KOPT-K1 (cell line): ENCODE results near the gene CSNK2A1.

Source experiments
- H3K27ac ChIP-seq: fragments of 200-600 bp; sonication (generic); 2 replicates; pipeline ENCODE4 v1.5.1; 2016; ENCODE audit warnings: antibody characterized with exemption, mild to moderate bottlenecking, low read depth, low read length; ENCODE audit not compliant: poor library complexity, severe bottlenecking
- H3K36me3 ChIP-seq: fragments of 200-600 bp; sonication (generic); 2 replicates; pipeline ENCODE4 v1.5.1; 2017; ENCODE audit warnings: antibody characterized with exemption, mild to moderate bottlenecking, low read length, moderate library complexity; ENCODE audit not compliant: insufficient read depth
- H3K9me3 ChIP-seq: fragments of 200-600 bp; sonication (generic); 2 replicates; pipeline ENCODE4 v1.5.1; 2017; ENCODE audit warnings: antibody characterized with exemption, low read length, mild to moderate bottlenecking; ENCODE audit not compliant: insufficient read depth, poor library complexity, severe bottlenecking

Gene CSNK2A1

GRCh38 chr20:573414-574296 is 30.1 kb upstream of the CSNK2A1 start:
- no peaks in the 10 kb centered on the region for H3K36me3 ChIP-seq
- H3K27ac ChIP-seq, result no peak overlapping the region
- no peaks in the 10 kb centered on the region for H3K9me3 ChIP-seq

- H3K27ac ChIP-seq, result no peak overlapping the region
- H3K9me3 ChIP-seq, result no peaks in the 10 kb centered on the region
- no peaks in the 10 kb centered on the region for H3K36me3 ChIP-seq
Observed at GRCh38 chr20:572727-573126, 29.1 kb upstream of the CSNK2A1 start.

- Histone ChIP-seq H3K27ac (no peak overlapping the region), H3K36me3 (no peaks in the 10 kb centered on the region)
Observed at GRCh38 chr20:571754-572441, 28.3 kb upstream of the CSNK2A1 start.

GRCh38 chr20:568673-569415 is 25.3 kb upstream of the CSNK2A1 start:
- no peaks in the 10 kb centered on the region for H3K36me3 ChIP-seq
- no peak overlapping the region for H3K27ac ChIP-seq
- no peaks in the 10 kb centered on the region for H3K9me3 ChIP-seq

More at GRCh38 chr20:571754-572441, 28.3 kb upstream of the CSNK2A1 start:
- no peaks in the 10 kb centered on the region for H3K9me3 ChIP-seq

DNA sequence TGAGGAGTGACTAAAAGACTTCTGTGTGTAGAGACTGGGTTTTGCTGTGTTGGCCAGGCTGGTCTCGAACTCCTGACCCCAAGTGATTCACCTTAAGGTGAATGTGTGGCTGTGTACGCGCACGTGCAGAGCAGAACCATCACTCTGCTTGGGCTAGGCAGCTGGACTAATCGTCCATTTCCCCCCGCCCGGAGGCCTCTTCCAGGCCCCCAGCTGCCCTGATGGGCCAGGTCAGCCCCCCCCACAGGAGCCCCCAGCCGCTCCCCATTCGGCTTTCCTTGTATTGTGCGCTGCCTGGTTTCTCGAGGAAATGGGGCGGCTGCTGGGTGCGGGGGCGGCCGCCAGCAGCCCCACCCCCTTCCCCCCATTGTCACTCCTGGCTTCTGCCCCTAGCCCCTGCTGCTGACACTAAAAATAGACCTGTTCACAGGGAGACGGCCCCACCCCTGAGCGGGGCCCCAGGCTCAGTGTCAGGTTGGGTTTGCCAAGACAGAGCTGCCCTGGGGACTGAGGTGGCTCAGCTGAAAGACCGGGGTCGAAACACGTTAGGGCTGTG is 24.6 kb upstream of the CSNK2A1 start:
- no peaks in the 10 kb centered on the region for H3K9me3 ChIP-seq
- H3K36me3 ChIP-seq, result no peaks in the 10 kb centered on the region
- H3K27ac ChIP-seq, result no peak overlapping the region

DNA sequence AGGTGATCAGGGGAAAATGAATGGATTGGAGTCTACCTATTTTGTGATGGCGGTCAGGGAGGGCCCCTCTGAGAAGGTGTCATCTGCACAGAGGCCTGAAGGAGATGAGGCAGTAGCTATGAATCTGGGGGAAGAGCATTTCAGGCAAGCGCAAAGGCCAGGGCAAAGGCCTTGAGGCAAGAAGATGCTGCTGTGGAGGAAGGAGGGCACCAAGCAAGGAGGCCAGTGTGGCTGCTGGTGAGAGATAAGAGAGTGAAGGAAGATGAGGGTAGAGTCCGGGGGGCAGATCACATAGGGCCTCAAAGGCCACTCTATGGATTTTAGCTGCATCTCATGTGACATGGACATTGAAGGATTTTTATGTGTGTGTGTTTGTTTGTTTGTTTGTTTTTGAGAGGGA is 20.6 kb upstream of the CSNK2A1 start:
- Histone ChIP-seq H3K9me3 (no peaks in the 10 kb centered on the region), H3K27ac (no peak overlapping the region), H3K36me3 (no peaks in the 10 kb centered on the region)

- H3K36me3 ChIP-seq, result no peaks in the 10 kb centered on the region
- H3K9me3 ChIP-seq, result no peaks in the 10 kb centered on the region
- no peak overlapping the region for H3K27ac ChIP-seq
Observed at GRCh38 chr20:563187-563586, 19.6 kb upstream of the CSNK2A1 start.

- Histone ChIP-seq H3K36me3 (no peaks in the 10 kb centered on the region), H3K9me3 (no peaks in the 10 kb centered on the region), H3K27ac (no peak overlapping the region)
Observed at GRCh38 chr20:562232-562897, 18.8 kb upstream of the CSNK2A1 start.

GRCh38 chr20:561437-562231 is 18.0 kb upstream of the CSNK2A1 start:
- no peaks in the 10 kb centered on the region for H3K36me3 ChIP-seq

DNA sequence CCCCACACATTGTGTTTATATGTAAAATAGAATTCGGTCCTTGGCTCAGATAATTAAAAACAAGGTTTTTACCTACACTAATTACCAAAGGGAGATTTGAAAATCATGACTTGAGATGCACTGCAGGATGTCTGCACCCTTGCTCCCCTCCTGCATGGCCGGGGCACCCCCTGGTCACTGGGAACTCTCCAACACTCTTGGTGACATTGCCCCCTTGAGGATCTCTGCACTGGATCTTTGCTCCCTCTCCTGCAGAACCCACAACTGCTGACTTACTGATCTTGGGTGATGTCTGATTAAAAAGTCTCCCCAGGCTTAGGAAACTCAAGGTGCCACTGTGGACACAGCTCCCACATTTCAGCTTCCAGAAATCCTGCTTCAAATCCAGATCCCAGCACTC is 17.1 kb upstream of the CSNK2A1 start:
- no peak overlapping the region for H3K27ac ChIP-seq
- no peaks in the 10 kb centered on the region for H3K36me3 ChIP-seq

More at GRCh38 chr20:561437-562231, 18.0 kb upstream of the CSNK2A1 start:
- Histone ChIP-seq H3K27ac (no peak overlapping the region), H3K9me3 (no peaks in the 10 kb centered on the region)

DNA sequence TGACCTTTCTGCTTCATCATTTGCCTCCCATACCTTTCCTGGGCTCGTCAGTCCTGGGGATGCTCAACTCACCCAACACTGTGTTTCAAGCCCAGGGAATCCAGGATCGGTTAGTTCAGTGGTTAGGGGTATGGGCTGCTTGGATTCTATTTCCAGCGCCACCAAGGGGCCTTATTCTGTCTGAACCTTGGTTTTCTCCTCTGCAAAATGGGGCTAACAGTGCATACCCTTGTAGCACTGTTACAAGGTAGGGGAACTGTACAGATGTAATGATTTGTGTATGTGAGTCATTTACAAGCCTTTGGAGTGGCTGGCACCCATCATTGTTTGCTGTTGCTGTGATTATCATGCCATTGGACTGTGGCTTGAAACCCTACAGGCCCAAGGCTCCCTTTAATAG is 14.5 kb upstream of the CSNK2A1 start:
- Histone ChIP-seq H3K36me3 (no peaks in the 10 kb centered on the region), H3K9me3 (no peaks in the 10 kb centered on the region), H3K27ac (no peak overlapping the region)

More for the DNA sequence above, 17.1 kb upstream of the CSNK2A1 start:
- H3K9me3 ChIP-seq, result no peaks in the 10 kb centered on the region

DNA sequence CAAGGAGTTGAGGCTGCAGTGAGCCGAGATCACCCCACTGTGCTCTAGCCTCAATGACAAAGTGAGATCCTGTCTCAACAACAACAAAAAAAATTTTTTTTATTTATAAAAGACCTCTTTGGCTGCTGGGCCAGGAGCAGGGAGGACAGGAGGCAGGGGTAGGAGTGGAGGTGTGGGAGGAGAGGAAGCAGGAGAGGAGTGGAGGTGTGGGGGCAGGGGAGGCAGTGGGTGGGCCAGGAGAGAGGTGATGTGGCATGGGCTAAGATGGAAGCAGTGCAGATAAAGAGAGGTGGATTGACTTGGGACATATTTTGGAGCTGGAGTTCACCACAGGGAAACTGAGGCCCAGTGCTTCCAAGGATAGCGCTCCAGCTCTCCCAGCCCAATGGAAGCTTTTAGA is 13.4 kb upstream of the CSNK2A1 start:
- no peaks in the 10 kb centered on the region for H3K36me3 ChIP-seq
- no peak overlapping the region for H3K27ac ChIP-seq
- H3K9me3 ChIP-seq, result no peaks in the 10 kb centered on the region

- no peak overlapping the region for H3K27ac ChIP-seq
- no peaks in the 10 kb centered on the region for H3K9me3 ChIP-seq
Observed at GRCh38 chr20:555976-556385, 12.4 kb upstream of the CSNK2A1 start.

DNA sequence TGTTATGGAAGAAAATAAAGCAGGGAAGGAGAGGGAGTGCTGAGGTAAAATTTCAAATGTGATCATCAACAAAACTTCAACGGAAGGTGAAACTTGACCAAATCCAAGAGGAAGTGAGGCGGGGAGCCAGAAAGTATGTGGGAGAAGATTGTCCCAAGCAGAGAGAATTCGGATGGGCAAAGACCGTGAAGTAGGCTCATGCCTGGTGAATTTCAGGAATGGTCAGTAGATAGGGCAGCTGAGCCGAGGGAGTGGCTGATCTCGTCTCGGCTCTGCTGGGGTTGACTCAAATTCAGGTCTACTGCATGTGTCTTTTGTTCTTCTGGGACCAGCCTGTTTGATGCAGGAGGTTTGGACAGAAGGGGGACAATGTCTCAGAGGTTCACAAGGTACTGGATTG is 7.0 kb upstream of the CSNK2A1 start:
- Histone ChIP-seq H3K36me3 (no peaks in the 10 kb centered on the region), H3K27ac (no peak overlapping the region), H3K9me3 (no peaks in the 10 kb centered on the region)

More at GRCh38 chr20:555976-556385, 12.4 kb upstream of the CSNK2A1 start:
- no peaks in the 10 kb centered on the region for H3K36me3 ChIP-seq
